HG02970 (cell line): Measurements from ENCODE around the gene NTRK3.
A peak's percentile ranks its signal among the peaks of the same experiment; 100 is the strongest.

Source experiments
- ATAC-seq: cut with Tn5 transposase; IDR thresholded peaks from one replicate; pipeline ENCODE4 v1.9.1; 2021; ENCODE audit warnings: mild to moderate bottlenecking, moderate library complexity, moderate number of reproducible peaks; ENCODE audit not compliant: unreplicated experiment, low FRiP score

The NTRK3 gene

GRCh38 chr15:88258093-88258641 lies 1.6 kb upstream of the NTRK3 start:
- no peak for ATAC-seq

GRCh38 chr15:88257311-88258092 lies 963 bp upstream of the NTRK3 start:
- ATAC-seq: no peak

- no peak for ATAC-seq
Measured at GRCh38 chr15:88255484-88256278, 858 bp downstream of the NTRK3 start.

GRCh38 chr15:88255087-88255483 lies 1.5 kb downstream of the NTRK3 start:
- ATAC-seq: no peak

- ATAC-seq: no peak
Measured at GRCh38 chr15:88252441-88252840, 4.1 kb downstream of the NTRK3 start.

GRCh38 chr15:88250826-88251225 lies 5.7 kb downstream of the NTRK3 start:
- no peak for ATAC-seq

GRCh38 chr15:88249220-88249619 lies 7.3 kb downstream of the NTRK3 start:
- ATAC-seq: no peak

- ATAC-seq: no peak
Measured at GRCh38 chr15:88247914-88248313, 8.6 kb downstream of the NTRK3 start.

- ATAC-seq: peak; percentile 74
Measured at GRCh38 chr15:88246666-88247446, 9.7 kb downstream of the NTRK3 start.

GRCh38 chr15:88246081-88246480 lies 10.5 kb downstream of the NTRK3 start:
- ATAC-seq: no peak

GRCh38 chr15:88243895-88244787 lies 12.4 kb downstream of the NTRK3 start:
- no peak for ATAC-seq

- no peak for ATAC-seq
Measured at GRCh38 chr15:88242586-88243555, 13.7 kb downstream of the NTRK3 start.

GRCh38 chr15:88241461-88241860 lies 15.1 kb downstream of the NTRK3 start:
- no peak for ATAC-seq

- ATAC-seq: no peak
Measured at GRCh38 chr15:88241060-88241459, 15.5 kb downstream of the NTRK3 start.

- ATAC-seq: no peak
Measured at GRCh38 chr15:88239594-88239993, 16.9 kb downstream of the NTRK3 start.

- no peak for ATAC-seq
Measured at GRCh38 chr15:88238618-88239430, 17.7 kb downstream of the NTRK3 start.

GRCh38 chr15:88234711-88235110 lies 21.8 kb downstream of the NTRK3 start:
- ATAC-seq: no peak

- no peak for ATAC-seq
Measured at GRCh38 chr15:88233921-88234320, 22.6 kb downstream of the NTRK3 start.
